SK-N-SH treated with all-trans-retinoic acid at 6 μM for 48 hours (cell line): ENCODE measurements around the gene ARF3.

ENCODE experiments used
- ATAC-seq: fragments of 200-7000 bp; cut with Tn5 transposase; 3 replicates; pipeline ENCODE4 v1.9.1; 2020; ENCODE audit warnings: mild to moderate bottlenecking, moderate library complexity
- ARNTL ChIP-seq: fragments of 450-650 bp; formaldehyde crosslinking; IDR thresholded peaks from 2 replicates; pipeline ENCODE4 v1.5.0; 2020; ENCODE audit warnings: low read depth, mild to moderate bottlenecking, moderate library complexity, borderline replicate concordance
- BACH2 ChIP-seq: fragments of 250-450 bp; sonication (Bioruptor Pico); IDR thresholded peaks from 2 replicates; pipeline ENCODE4 v1.9.0; 2021; ENCODE audit warnings: mild to moderate bottlenecking, borderline replicate concordance
- CSDC2 ChIP-seq: fragments of 250-450 bp; sonication (Bioruptor Pico); IDR thresholded peaks from 2 replicates; pipeline ENCODE4 v1.5.0; 2020; ENCODE audit warnings: mild to moderate bottlenecking, moderate library complexity
- ESRRG ChIP-seq: fragments of 250-450 bp; sonication (Bioruptor Pico); IDR thresholded peaks from 2 replicates; pipeline ENCODE4 v1.6.1; 2021; ENCODE audit warnings: mild to moderate bottlenecking
- GLIS3 ChIP-seq: fragments of 250-450 bp; sonication (Bioruptor Pico); IDR thresholded peaks from 2 replicates; pipeline ENCODE4 v1.5.0; 2020; ENCODE audit warnings: mild to moderate bottlenecking, moderate library complexity
- ISL1 ChIP-seq: fragments of 250-450 bp; sonication (Bioruptor Pico); IDR thresholded peaks from 2 replicates; pipeline ENCODE4 v2.1.2; 2022; ENCODE audit warnings: mild to moderate bottlenecking, moderate library complexity
- OSR1 ChIP-seq: fragments of 250-450 bp; sonication (Bioruptor Pico); IDR thresholded peaks from 2 replicates; pipeline ENCODE4 v1.8.0; 2022; ENCODE audit warnings: moderate library complexity, mild to moderate bottlenecking, inconsistent platforms
- PPARA ChIP-seq: fragments of 250-450 bp; sonication (Bioruptor Pico); IDR thresholded peaks from 2 replicates; pipeline ENCODE4 v1.5.0; 2020; ENCODE audit warnings: mild to moderate bottlenecking, borderline replicate concordance
- RARB ChIP-seq: fragments of 250-450 bp; sonication (Bioruptor Pico); IDR thresholded peaks from 2 replicates; pipeline ENCODE4 v1.8.0; 2021; ENCODE audit warnings: mild to moderate bottlenecking, moderate library complexity
- SNAI2 ChIP-seq: fragments of 250-450 bp; sonication (Bioruptor Pico); IDR thresholded peaks from 2 replicates; pipeline ENCODE4 v1.5.0; 2020; ENCODE audit warnings: mild to moderate bottlenecking, moderate library complexity
- TCF4 ChIP-seq: fragments of 250-450 bp; sonication (Bioruptor Pico); IDR thresholded peaks from 2 replicates; pipeline ENCODE4 v1.8.0; 2021; ENCODE audit warnings: mild to moderate bottlenecking, moderate library complexity, borderline replicate concordance
- TOX ChIP-seq: fragments of 250-450 bp; sonication (Bioruptor Pico); IDR thresholded peaks from 2 replicates; pipeline ENCODE4 v1.8.0; 2021; ENCODE audit warnings: mild to moderate bottlenecking, moderate library complexity, borderline replicate concordance
- TSHZ2 ChIP-seq: fragments of 250-450 bp; sonication (Bioruptor Pico); IDR thresholded peaks from 2 replicates; pipeline ENCODE4 v1.5.0; 2020; ENCODE audit warnings: mild to moderate bottlenecking, moderate library complexity
- ZC3H10 ChIP-seq: fragments of 250-450 bp; sonication (Bioruptor Pico); IDR thresholded peaks from 2 replicates; pipeline ENCODE4 v1.5.1; 2021; ENCODE audit warnings: mild to moderate bottlenecking, moderate library complexity
- ZFP3 ChIP-seq: fragments of 250-450 bp; sonication (Bioruptor Pico); IDR thresholded peaks from 2 replicates; pipeline ENCODE4 v1.5.0; 2020; ENCODE audit warnings: mild to moderate bottlenecking, moderate library complexity
- ZFP30 ChIP-seq: fragments of 450-650 bp; formaldehyde crosslinking; IDR thresholded peaks from 2 replicates; pipeline ENCODE4 v1.5.0; 2022; ENCODE audit warnings: mild to moderate bottlenecking, moderate library complexity
- ZNF565 ChIP-seq: fragments of 450-650 bp; formaldehyde crosslinking; conservative IDR thresholded peaks from 2 replicates; pipeline ENCODE4 v1.5.0; 2020; ENCODE audit warnings: low read depth, mild to moderate bottlenecking, moderate library complexity
- ZNF70 ChIP-seq: fragments of 450-650 bp; formaldehyde crosslinking; IDR thresholded peaks from 2 replicates; pipeline ENCODE4 v1.5.0; 2020; ENCODE audit warnings: mild to moderate bottlenecking, moderate library complexity
- ZNF8 ChIP-seq: fragments of 450-650 bp; formaldehyde crosslinking; IDR thresholded peaks from 2 replicates; pipeline ENCODE4 v1.5.0; 2020; ENCODE audit warnings: mild to moderate bottlenecking, moderate library complexity
- TF ChIP-seq, protein P1 (sequence below): fragments of 250-450 bp; sonication (Bioruptor Pico); IDR thresholded peaks from 2 replicates; pipeline ENCODE4 v1.8.0; 2020; ENCODE audit warnings: mild to moderate bottlenecking, moderate library complexity, borderline replicate concordance
- TF ChIP-seq, protein P2 (sequence below): fragments of 250-450 bp; sonication (Bioruptor Pico); IDR thresholded peaks from 2 replicates; pipeline ENCODE4 v1.5.1; 2021; ENCODE audit warnings: mild to moderate bottlenecking, moderate library complexity
- TF ChIP-seq, protein P3 (sequence below): fragments of 250-450 bp; sonication (Bioruptor Pico); IDR thresholded peaks from 2 replicates; pipeline ENCODE4 v1.8.0; 2021; ENCODE audit warnings: low read depth, mild to moderate bottlenecking, moderate library complexity, borderline replicate concordance

The ARF3 gene

DNA sequence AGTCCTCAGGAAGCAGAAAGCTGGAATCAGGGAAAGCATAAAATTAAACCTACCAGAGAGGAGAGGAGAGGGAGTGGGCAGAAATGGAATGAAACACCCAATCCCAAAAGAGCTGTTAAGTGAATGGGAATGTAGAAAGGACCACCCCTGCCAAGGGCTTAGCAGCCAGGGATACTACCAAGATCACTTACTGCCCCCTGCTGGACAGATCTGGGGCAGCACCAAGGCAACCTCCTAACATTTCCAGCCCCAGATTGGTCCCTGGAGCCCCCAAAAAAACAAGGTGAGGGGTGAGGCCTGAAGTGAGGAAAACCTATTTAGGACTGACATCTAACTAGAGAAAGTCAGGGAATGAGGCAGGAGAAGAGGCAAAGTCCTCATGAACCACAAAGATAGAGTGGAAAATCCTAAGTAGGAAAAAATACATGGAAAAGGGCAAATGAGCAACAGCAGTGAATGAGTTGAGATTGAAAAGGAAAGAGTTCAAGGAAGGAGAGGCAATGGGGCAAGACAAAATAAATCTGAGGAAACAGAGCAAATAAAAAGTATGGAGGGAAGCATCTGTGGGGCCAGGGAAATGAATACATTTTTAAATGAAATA, 20.8 kb downstream of the ARF3 start:
- peak; percentile 91 for ATAC-seq
- no peak for TF ChIP-seq TSHZ2 (CRISPR knock-in tag)
- no peak for TF ChIP-seq PPARA (CRISPR knock-in tag)
- TF ChIP-seq, protein P1, sequence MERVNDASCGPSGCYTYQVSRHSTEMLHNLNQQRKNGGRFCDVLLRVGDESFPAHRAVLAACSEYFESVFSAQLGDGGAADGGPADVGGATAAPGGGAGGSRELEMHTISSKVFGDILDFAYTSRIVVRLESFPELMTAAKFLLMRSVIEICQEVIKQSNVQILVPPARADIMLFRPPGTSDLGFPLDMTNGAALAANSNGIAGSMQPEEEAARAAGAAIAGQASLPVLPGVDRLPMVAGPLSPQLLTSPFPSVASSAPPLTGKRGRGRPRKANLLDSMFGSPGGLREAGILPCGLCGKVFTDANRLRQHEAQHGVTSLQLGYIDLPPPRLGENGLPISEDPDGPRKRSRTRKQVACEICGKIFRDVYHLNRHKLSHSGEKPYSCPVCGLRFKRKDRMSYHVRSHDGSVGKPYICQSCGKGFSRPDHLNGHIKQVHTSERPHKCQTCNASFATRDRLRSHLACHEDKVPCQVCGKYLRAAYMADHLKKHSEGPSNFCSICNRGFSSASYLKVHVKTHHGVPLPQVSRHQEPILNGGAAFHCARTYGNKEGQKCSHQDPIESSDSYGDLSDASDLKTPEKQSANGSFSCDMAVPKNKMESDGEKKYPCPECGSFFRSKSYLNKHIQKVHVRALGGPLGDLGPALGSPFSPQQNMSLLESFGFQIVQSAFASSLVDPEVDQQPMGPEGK (CRISPR knock-in tag), result no peak
- no peak for TF ChIP-seq SNAI2 (CRISPR knock-in tag)
- no peak for TF ChIP-seq ZFP30
- TF ChIP-seq CSDC2 (CRISPR knock-in tag), result no peak
- TF ChIP-seq ZC3H10 (CRISPR knock-in tag), result no peak
- no peak for TF ChIP-seq ZFP3 (CRISPR knock-in tag)
- TF ChIP-seq ZNF8, result no peak
- TF ChIP-seq BACH2, result no peak
- TF ChIP-seq, protein P2, sequence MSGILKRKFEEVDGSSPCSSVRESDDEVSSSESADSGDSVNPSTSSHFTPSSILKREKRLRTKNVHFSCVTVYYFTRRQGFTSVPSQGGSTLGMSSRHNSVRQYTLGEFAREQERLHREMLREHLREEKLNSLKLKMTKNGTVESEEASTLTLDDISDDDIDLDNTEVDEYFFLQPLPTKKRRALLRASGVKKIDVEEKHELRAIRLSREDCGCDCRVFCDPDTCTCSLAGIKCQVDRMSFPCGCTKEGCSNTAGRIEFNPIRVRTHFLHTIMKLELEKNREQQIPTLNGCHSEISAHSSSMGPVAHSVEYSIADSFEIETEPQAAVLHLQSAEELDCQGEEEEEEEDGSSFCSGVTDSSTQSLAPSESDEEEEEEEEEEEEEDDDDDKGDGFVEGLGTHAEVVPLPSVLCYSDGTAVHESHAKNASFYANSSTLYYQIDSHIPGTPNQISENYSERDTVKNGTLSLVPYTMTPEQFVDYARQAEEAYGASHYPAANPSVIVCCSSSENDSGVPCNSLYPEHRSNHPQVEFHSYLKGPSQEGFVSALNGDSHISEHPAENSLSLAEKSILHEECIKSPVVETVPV (CRISPR knock-in tag), result no peak
- TF ChIP-seq, protein P3, sequence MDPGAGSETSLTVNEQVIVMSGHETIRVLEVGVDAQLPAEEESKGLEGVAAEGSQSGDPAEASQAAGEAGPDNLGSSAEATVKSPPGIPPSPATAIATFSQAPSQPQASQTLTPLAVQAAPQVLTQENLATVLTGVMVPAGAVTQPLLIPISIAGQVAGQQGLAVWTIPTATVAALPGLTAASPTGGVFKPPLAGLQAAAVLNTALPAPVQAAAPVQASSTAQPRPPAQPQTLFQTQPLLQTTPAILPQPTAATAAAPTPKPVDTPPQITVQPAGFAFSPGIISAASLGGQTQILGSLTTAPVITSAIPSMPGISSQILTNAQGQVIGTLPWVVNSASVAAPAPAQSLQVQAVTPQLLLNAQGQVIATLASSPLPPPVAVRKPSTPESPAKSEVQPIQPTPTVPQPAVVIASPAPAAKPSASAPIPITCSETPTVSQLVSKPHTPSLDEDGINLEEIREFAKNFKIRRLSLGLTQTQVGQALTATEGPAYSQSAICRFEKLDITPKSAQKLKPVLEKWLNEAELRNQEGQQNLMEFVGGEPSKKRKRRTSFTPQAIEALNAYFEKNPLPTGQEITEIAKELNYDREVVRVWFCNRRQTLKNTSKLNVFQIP (CRISPR knock-in tag), result no peak
- no peak for TF ChIP-seq ZNF565 (CRISPR knock-in tag)
- no peak for TF ChIP-seq TOX (CRISPR knock-in tag)
- no peak for TF ChIP-seq OSR1
- no peak for TF ChIP-seq GLIS3
- TF ChIP-seq ESRRG (CRISPR knock-in tag), result no peak
- no peak for TF ChIP-seq TCF4 (CRISPR knock-in tag)
- TF ChIP-seq ARNTL (CRISPR knock-in tag), result no peak
- no peak for TF ChIP-seq RARB (CRISPR knock-in tag)

DNA sequence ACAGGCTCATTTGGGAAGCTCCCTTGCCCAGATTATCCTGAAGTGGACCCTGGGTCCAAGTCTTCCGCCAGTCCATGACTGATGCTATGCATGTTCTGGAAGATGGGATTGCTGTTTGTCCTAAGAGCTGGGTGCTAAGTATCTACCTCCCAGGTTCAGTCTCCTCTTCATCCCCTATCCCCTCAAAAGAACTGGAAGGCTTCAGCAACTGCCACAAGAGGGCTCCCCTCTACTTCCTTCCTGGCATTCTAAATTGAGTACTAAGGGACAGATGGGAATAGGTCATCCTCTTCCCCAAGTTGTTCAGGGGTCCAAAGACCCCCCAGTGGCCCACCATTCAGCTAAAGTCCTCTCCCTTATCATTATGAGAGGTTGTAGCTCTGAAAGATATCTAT, 23.0 kb downstream of the ARF3 start:
- TF ChIP-seq ZNF8 (no peak), ARNTL (CRISPR knock-in tag) (no peak), ISL1 (no peak), ZNF565 (CRISPR knock-in tag) (no peak), ESRRG (CRISPR knock-in tag) (no peak), BACH2 (no peak), GLIS3 (no peak), ZNF70 (CRISPR knock-in tag) (no peak), TSHZ2 (CRISPR knock-in tag) (no peak), TCF4 (CRISPR knock-in tag) (no peak)
- TF ChIP-seq, protein P1 (CRISPR knock-in tag), result no peak
- no peak for ATAC-seq
